ENCODE results near the gene MEF2C. TPM values are rescaled to one million over a fixed set of nuclear protein-coding genes. Genes with fewer than 3 reads are reported as not detected.

Gene MEF2C
- total RNA-seq, 1 experiment from 2014 or later, result 13.0 TPM

DNA sequence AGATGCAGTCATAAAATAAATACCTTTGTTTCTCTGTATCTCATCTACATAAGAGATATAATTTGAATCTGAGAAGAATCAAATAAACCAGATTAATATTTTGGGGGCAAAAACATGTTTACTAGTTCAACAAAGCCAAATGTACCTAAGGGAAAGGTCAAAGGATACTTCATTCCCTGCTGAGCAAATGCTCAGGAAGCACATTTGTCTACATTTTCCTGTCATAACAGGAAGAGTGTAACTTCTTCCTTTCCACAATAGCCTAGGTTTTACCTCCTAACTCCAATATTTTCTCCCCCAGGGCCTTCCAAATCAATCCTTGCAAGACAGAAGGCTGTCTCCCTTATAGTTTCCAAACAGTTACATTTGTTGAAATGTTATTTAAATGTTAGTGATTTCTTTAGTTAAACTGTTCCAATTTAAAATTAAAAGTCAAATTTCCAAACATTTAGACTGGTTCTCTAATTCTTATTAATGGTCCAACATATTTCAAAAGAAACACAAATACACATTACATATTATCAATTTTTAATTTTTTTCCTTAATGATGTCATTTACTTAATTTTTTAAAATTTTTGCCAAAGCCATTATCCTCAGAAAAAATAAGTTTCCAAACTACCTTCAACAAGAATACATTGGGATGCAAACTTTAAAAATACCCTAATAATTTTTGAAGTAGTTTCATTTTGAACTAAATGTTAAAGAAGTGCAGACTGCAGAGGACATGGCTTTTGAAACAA is 67.8 kb downstream of the MEF2C start:
- Histone ChIP-seq H3K9me2 (ENCODE audit: insufficient read depth) (no peaks in the 10 kb centered on the region), H3K36me3 (ENCODE audit: control insufficient read depth in 1 of 2, insufficient read depth in 2 of 2, low read length in 2 of 2) (no peaks in the 10 kb centered on the region), H4K20me1 (ENCODE audit: insufficient read depth) (no peaks in the 10 kb centered on the region), H3K9ac (ENCODE audit: low read length) (no peak overlapping the region), H3K9me3 (ENCODE audit: control insufficient read depth in 1 of 2, insufficient read depth in 1 of 2, low read depth in 1 of 2, low read length in 2 of 2) (no peaks in the 10 kb centered on the region), H3K4me2 (ENCODE audit: low read length) (no peak overlapping the region), H3K27ac (ENCODE audit: low read depth, low read length) (no peak overlapping the region), H3K4me3 (replicated peaks in 1 of 2; ENCODE audit: low read depth in 1 of 2, low read length in 2 of 2) (no peak overlapping the region), H3K4me1 (ENCODE audit: control insufficient read depth in 1 of 2, insufficient read depth in 2 of 2, low read length in 2 of 2) (no peaks in the 10 kb centered on the region), H2AFZ (ENCODE audit: low read depth, low read length, poor library complexity, severe bottlenecking) (no peak overlapping the region), H3K79me2 (ENCODE audit: insufficient read depth, low read length) (no peaks in the 10 kb centered on the region), H3K27me3 (ENCODE audit: insufficient read depth, low read length) (no peaks in the 10 kb centered on the region)
- no peak for DNase-seq (ENCODE audit: low read depth, low spot score)
- no peak for ATAC-seq
- RAD21 ChIA-PET (ENCODE audit: low non-redundant PET in 1 of 2, low total read pairs in 2 of 2, uncharacterized antibody in 2 of 2, unreplicated experiment in 2 of 2), result no interaction called here
- CTCF ChIA-PET, result no interaction called here
- no peak for TF ChIP-seq YY1 (IDR thresholded peaks at IDR 0.05; ENCODE audit: extremely low read depth, insufficient replicate concordance, low read depth, low read length)
- no peak for TF ChIP-seq CBX3 (IDR thresholded peaks at IDR 0.05; ENCODE audit: low read depth)
- TF ChIP-seq, protein P1, sequence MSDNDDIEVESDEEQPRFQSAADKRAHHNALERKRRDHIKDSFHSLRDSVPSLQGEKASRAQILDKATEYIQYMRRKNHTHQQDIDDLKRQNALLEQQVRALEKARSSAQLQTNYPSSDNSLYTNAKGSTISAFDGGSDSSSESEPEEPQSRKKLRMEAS (IDR thresholded peaks at IDR 0.05), result no peak
- TF ChIP-seq ELF1 (IDR thresholded peaks at IDR 0.05; ENCODE audit: borderline replicate concordance, low read depth), result no peak
- TF ChIP-seq EZH2phosphoT487 (IDR thresholded peaks at IDR 0.05; ENCODE audit: borderline replicate concordance), result no peak
- TF ChIP-seq, protein P2, sequence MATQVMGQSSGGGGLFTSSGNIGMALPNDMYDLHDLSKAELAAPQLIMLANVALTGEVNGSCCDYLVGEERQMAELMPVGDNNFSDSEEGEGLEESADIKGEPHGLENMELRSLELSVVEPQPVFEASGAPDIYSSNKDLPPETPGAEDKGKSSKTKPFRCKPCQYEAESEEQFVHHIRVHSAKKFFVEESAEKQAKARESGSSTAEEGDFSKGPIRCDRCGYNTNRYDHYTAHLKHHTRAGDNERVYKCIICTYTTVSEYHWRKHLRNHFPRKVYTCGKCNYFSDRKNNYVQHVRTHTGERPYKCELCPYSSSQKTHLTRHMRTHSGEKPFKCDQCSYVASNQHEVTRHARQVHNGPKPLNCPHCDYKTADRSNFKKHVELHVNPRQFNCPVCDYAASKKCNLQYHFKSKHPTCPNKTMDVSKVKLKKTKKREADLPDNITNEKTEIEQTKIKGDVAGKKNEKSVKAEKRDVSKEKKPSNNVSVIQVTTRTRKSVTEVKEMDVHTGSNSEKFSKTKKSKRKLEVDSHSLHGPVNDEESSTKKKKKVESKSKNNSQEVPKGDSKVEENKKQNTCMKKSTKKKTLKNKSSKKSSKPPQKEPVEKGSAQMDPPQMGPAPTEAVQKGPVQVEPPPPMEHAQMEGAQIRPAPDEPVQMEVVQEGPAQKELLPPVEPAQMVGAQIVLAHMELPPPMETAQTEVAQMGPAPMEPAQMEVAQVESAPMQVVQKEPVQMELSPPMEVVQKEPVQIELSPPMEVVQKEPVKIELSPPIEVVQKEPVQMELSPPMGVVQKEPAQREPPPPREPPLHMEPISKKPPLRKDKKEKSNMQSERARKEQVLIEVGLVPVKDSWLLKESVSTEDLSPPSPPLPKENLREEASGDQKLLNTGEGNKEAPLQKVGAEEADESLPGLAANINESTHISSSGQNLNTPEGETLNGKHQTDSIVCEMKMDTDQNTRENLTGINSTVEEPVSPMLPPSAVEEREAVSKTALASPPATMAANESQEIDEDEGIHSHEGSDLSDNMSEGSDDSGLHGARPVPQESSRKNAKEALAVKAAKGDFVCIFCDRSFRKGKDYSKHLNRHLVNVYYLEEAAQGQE (IDR thresholded peaks at IDR 0.05; ENCODE audit: low read depth), result no peak
- TF ChIP-seq CEBPB (IDR thresholded peaks at IDR 0.05; ENCODE audit: low read depth), result no peak
- no peak for TF ChIP-seq SRF (IDR thresholded peaks at IDR 0.05; ENCODE audit: low read depth)
- TF ChIP-seq SIN3A (IDR thresholded peaks at IDR 0.05; ENCODE audit: low read depth), result no peak
- POLR2A ChIA-PET, result no interaction called here
- BruUV-seq (replicated peaks), result no TSS peak
- intact Hi-C loops (cut with micrococcal nuclease), result no loop called here
